ENCODE measurements around the gene ALDH1A1.

The ALDH1A1 gene

DNA sequence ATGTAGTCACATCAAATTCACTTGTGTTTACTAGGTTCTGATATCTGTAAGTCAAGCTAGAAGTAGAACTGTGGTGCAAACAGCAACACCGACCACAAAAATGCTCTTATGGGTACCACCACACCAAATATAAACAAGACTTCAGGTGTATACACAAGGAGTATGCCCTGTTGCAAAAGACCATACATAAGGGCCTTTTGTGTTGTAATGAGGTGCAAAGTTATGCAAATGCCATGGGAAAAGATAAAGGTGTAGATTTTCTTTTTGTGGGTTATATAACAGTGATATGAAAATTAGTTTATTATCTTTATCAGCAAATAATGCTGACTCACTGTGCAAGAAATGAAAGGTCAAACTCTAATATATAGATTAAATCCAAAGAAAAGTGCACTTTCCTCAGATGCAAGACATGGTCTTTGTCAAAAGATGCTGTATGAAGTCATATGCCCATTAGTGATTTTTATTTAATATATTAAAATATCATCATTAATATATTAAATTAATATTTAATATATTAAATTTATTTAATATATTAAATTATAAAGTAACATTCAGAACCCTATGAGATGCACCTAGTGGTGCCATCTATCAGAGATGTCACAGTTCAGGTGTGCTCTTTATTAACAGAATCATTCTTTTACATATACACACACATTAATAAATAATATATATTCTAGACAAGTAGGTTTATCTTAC lies 26.7 kb upstream of the ALDH1A1 start:
- no peak for DNase-seq (ENCODE audit: low read depth)

DNA sequence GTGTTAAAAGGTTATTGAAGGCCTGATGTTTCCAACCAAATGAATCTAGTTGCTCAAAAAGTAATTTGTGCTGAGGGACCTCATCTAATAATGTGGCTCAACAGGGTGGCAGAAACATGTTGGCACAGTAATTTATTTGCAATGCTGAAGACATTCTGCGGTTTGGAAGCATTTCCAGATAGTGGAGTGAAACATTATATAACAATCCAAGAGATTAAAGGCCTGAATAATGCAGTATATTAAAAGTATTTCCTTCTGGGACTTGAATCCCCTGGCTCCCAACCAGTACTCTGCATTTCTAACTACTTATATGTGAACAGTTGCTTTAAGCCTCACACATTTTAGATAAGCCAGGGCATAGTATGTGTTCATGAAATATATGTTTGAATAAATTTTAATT lies 25.9 kb upstream of the ALDH1A1 start:
- no peak for DNase-seq (ENCODE audit: low read depth)

DNA sequence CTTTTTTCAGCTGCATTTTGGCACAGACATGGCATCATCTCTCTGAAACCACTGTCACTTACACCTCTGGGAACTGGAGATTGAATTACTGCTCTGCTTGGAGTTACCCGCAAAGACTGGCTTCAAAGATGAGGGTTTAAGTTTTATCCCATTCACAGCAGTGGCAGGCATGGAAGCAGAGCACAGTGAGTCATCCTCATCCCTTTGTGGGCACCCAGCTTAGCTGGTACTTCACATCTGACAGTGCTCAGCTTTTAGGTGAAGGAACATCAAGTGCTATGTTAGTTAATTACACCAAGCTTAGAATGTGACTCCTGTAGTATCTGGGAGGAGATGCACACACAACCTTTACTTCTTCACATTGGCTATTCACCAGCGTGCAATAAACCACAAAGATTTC lies 24.8 kb upstream of the ALDH1A1 start:
- no peak for DNase-seq (ENCODE audit: low read depth)

DNA sequence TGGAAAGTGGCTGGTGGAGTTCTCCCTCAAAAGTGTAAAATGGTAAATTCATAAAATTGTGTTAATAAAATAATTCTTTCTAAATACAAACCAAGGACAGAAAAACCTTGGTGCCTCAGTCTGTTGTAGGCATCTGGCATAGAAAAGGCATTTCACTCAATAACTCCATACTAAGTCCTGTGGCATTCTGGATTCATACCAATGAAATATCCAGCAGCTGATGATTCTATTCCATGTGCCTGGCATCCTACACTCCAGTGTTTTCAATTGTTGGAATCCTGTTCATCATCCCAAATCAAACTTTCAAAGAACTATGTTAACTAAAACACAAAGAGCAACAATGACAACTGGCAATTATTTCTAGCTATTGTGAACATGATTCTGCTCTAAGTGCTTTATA lies 21.6 kb upstream of the ALDH1A1 start:
- DNase-seq (ENCODE audit: low read depth), result no peak

DNA sequence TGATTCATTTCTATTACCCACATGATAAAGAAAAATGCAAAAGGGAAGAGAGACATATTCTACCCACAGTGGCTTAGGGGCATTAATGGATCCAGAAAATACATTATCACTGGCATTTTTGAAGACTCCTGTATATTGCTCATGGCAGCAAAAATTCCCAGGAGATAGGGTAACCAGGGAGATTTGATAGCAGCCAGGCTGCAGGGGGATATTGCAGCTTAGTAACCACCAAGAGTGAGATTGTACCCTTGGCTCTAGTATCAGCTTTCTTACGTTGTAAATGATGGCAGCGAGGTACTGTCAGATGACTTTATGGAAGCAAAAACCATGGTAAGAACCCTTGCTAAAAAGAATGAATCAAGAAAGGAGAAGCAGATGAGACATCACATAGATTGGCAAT lies 19.8 kb upstream of the ALDH1A1 start:
- DNase-seq (ENCODE audit: low read depth), result no peak

DNA sequence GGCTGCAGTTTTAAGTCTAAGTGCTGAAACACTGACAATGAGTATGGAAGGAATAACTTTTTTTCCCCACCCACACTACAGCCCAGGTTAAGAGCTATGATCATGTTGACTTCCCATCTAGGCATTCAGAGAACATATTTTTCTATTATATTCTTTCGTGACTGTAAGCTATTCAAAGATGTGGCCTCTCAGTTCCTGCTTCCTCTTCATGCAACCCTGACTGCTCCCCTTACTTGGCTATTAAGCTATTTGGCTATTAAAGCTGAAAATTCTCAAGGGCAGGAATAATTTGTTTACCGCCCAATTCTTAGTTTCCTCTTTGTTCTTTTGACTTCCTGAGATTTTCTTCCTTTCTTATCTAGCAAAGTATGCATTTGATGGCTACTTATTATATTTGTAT lies 18.6 kb upstream of the ALDH1A1 start:
- DNase-seq (ENCODE audit: low read depth), result no peak

DNA sequence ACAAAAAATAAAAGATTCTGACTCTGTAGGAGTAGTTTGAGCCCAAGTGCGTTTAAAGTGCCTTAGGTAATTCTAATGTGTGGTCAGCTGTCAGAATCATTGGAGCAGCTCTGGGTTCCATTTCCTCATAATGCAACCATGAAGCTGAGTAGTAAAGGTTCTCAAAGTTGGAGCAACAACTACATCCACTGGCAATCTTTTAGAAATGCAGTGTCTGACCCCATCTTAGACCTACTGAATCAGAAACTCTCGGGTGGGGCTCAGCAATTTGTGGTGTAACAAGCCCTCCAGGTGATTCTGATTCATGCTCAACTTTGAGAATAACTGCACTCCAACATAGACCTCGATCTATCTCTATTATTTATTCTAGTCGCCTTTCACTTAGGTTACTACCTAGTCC lies 7.6 kb upstream of the ALDH1A1 start:
- no peak for DNase-seq (ENCODE audit: low read depth)

DNA sequence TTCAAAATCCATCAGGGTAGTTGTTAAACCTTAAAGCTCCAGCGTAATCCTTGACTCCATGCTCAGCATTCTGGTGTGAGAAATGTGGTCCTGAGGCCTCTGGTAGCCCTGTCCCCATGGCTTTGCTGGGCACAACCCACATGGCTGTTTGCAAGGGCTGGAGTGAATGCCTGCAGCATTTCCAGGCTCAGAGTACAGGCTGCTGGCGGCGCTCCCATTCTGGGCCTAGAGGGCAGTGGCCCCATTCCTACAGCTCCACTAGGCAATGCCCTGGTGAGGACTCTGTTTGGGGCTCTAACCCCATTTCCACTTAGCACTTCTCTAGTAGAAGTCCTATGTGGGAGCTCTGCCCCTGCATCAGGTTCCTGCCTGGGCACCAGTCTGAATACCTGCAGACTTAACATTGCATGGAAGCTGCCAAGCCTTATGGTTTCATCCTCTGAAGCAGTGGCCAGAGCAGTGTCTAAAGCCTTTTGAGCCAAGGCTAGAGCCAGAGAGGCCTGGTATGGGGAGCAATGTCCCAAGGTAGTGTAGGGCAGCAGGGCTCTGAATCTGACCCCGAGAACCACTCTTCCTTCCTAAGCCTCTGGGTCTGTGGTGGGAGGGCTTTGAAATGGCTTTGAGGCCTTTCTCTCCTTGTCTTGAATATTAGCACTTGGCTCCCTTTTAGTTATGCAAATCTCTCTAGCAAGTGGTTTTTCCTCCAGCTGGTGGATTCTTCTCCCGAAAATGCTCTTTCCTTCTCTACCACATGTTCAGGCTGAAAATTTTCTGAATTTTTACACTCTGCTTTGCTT lies 5.8 kb upstream of the ALDH1A1 start:
- no peak for DNase-seq (ENCODE audit: low read depth)

DNA sequence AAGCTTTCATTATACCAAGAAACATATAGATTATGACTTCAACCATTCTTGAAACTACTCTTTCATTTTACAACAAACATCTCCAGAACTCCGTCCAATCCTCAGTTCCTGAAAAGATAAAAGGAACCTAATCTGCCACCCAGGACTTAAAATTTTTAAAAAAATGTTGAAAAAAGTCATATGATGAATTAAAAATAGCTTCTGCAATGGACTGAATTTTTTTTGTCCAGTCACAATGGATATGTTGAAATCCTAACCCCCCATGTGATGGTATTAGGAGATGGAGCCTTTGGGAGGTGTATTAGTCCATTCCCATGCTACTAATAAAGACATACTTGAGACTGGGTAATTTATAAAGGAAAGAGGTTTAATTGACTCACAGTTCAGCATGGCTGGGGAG lies 2.7 kb upstream of the ALDH1A1 start:
- no peak for DNase-seq (ENCODE audit: low read depth)

DNA sequence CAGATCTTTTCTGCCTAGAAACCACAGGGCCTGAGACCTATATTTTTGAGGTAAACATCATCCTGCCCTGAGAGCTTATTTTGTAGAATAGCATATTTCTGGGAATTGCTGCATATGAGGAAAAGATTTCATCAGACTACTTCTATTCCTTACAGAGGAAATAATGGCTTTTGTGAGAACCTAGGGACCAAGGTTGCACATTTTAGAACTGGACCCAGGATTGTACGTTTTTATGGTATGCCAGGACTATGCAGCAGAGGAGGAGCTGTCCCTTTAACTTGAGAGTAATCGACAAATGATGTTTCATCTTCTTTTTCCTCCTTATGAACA lies 2.2 kb upstream of the ALDH1A1 start:
- DNase-seq (ENCODE audit: low read depth), result no peak

DNA sequence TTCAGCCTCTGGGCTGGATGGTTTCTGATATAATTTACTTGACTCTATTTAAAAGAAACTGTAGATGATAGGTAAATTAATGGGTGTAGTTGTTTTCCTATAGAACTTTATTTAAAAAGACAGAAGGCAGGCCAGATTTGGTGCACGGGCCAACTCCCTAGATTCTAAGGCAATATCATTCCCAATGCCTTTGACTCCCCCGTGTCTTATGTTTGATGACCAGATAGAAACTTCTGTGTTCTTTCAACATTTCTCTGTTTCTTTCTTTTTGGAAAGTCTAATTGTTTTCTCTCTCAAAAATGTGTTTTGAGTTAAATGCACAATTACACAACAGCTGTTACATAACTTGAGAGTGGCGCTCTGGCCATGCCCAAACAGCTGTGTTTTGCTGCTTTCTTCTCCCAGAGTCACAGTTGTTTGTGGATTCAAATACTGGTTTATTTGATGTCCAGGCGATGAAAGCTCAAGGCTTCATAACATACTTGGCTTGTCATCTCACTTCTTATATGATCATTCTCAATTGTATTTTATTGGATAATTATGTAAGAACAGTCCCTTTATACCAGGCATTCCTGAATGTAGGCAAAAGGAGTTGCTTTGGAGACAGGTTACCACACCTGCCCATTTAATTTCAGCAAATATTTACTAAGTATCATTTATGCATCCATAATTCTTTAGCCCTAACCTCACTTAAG lies 1.7 kb upstream of the ALDH1A1 start:
- no peak for DNase-seq (ENCODE audit: low read depth)

DNA sequence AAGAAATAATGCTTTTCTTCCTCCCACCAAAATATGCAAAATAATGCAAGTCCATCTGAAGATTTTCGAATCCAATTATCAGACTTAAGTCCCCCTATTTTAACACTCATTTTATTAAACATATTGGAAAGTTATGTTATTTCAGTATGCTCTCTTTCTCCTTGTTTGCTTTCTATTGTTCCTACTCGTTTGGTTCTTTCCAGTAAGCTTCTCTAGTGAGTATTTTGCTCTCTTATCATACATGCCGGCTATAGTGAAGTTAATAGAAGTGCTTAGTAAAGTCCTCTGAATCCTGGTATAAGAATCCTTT lies 517 bp downstream of the ALDH1A1 start:
- DNase-seq (ENCODE audit: low read depth), result no peak

DNA sequence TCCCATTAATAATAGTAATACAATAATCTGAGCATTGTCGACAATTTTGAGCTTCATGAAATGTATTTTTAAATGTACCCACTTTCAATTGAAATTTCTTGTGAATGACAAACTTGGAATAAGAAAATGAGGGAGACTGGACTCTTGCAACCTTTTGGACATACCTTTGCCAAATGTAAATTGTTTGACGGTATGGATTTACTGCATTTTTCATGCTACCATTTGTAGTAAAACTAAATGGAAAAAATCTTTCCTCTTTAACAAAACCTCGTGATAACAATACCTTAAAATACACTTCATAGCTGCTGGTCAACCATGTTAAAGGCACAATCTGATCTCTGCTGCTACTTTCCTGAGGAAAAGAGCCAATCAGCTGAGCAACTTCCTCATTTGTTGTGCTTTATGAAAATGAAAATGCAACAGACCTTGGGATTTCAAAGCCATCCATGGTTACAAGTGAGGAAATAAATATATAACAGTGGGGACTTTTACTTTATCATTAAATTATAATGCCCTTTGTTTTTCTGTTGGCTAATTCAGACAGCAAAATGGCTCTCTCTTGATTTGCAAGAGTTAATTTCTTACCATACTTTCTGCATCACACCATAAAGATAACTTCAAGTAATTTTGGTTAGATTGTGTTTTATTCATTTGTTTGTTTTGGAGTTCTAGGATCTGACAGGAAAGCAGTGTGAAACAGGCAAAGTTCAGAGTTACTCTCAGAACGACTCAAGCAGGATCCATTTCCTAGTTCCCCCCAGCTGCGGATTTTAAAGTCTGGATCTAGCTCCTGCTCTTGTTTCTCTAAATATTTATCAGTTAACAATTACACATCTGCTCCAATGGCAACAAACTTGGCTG lies 1.1 kb downstream of the ALDH1A1 start:
- no peak for DNase-seq (ENCODE audit: low read depth)

DNA sequence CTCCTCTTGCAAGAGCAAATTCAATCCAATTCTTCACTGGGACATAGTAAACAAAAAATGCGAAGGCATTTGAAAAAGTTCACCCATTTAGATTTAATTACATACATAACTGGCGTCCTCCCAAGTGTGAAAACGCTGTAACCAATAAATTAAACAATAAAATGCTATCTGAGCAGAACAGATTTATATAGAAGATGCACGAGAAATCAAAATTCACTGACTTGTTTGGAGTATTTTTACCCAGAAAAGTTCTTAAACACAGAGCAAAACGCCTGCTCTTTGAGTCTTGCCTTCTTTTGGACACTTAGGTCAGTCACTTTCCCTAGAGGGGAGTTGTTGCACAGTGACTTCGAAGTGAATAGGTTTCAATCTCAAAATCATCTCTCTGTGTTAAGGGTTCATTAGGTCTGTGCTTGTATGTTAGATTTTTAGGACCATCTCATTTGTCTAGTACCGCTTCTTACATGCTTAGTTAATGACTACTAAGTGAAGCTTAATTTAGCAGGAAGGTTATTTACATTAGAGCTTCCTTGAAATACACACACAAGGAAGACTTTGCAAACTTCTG lies 1.9 kb downstream of the ALDH1A1 start:
- no peak for DNase-seq (ENCODE audit: low read depth)

DNA sequence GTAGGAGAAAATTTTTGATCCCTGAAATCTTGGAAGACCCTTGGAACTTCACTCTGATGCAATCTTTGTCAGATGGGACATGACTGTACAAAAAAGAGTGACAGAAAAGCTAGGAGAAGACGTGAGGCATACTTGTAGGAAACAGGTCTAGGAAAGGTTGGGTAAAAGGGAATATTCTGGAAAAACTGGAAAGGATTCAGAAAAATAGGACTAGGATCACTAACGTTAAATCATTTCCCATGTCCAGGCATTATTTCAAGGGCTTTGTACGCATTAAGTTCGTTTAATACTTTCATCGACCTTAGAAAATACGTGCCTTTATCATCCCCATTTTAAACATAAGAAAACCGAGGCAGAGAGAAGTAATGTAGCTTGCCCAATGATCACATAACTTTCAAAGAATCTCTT lies 2.9 kb downstream of the ALDH1A1 start:
- DNase-seq (ENCODE audit: low read depth), result no peak

DNA sequence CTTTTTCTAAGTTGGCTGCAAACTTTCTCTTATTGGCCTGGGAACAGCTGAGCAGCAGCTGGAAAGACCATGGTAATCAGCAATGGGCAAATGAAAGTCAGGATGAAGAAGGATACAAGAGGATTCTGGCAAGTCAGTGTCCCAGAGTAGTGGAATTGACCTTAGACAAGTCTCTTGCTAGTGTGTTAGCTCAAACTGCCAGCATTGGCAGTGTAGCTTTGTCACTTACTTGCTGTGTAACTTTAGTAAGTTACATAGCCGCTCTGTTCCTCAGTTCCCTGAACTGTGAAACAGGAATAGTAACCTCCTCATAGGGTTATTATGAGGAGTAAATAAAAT lies 3.6 kb downstream of the ALDH1A1 start:
- DNase-seq (ENCODE audit: low read depth), result no peak

DNA sequence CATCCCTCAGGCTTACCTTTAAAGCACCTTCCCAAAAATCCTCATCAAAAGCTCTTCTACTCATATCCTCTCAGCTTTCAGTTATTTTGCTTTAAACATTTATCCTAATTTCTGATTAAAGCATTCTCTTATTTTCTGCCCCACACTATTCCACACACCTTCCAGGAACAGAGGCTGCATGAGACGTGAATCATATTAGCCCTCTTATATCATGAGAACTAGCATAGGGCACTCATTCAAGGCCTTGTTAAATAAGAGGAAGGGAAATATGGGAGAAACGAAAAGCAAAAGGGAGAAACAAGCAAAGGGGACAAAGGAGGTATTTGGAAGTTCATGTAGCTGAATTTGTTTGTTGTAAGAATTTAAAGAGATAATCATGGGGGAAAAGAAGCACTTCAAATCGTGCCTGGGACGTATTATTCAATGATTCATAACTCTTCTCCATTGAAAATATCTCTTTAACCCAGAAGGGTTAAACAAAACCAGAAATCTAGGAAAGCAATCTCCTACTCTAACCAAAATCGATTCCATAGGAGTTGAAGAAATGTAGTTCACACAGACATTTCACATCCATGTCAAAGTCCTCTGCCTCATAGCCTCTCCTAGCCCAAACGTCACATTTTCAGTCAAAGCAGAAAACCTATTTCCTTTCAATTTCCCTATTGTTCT lies 4.1 kb downstream of the ALDH1A1 start:
- no peak for DNase-seq (ENCODE audit: low read depth)

DNA sequence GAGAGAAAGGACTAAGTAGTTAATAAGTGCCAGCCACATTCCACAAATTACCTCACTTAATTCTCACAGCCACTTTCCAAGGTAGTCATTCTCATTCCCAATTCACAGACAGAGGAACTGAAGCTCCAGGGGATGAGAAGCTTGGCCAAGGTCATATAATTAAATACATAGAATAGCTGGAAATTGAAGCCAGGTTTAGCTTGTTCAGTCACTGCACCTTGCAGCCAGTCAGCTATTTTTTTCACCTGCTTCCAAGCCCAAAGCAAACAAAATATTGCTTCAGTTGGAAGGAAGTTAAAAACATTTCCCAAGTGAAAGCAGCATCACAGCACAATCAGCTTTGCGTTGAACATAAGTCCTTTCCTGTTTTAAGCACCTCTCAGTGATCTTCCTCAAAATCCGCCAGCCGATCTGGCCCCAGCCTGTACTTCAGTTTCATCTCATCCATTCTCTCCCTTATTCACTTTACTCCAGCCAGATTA lies 4.8 kb downstream of the ALDH1A1 start:
- no peak for DNase-seq (ENCODE audit: low read depth)

DNA sequence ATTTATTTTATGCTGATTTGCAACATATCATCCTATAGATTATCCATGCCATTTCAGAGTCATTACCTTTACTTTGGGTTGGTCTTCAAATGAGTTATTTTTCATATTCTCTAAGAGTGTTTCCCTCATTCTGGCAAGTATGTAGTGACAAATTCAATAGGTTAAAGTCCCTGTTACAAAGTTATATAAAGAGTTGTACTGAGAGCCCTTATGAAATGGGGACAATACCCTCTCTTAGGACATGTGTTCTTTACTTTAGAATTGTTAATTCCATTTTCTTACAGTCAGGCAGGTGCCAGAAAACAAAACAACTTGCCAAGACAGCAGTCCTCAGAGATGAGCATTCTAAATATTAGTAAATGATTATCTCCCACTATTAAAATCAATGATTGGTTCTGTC lies 6.0 kb downstream of the ALDH1A1 start:
- no peak for DNase-seq (ENCODE audit: low read depth)

DNA sequence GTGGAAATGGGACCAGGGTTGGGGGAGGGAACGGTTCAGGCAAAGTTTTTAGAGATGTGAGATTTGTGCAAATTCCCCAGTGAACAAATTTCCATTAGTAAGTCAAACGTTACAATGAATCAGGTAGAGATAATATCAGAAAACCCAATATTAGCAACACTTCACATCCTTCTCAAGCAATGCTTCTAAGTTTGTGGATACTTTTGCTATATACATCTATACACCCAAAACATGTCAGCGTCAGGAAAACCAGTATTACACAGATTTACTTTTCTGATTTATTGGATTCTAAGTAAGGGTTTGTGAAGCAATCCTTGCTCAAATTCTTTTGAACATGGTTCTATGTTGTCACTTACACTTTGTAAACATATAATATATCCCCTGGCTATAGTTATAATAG lies 6.5 kb downstream of the ALDH1A1 start:
- DNase-seq (ENCODE audit: low read depth), result no peak

DNA sequence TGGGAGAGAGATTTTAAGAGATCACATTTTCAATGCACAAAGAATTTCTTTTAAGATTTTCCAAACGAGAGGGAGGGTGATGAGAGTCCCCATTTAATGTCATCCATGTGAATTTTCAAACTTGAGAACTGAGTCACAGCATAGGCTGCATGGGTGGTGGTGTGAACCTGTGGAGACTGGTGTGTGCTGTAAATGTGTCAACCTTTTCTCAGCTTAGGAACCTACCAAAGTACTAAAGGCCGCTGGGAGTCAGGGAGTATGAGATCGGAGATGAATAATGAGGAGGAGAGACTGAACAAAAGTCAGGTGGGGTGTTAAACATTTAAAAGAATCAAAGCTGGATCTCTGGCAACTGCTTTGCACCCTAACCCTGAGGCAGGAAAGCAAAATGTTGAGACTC lies 7.5 kb downstream of the ALDH1A1 start:
- no peak for DNase-seq (ENCODE audit: low read depth)

All from T-helper 22 cell (primary cell).